Measurements from ENCODE around the gene HEATR5A. TPM values are rescaled to one million over a fixed set of nuclear protein-coding genes. Genes with fewer than 3 reads are reported as not detected.

Gene HEATR5A
- total RNA-seq, 1 experiment from 2014 or later = 23.1 TPM

- no peaks in the 10 kb centered on the region for H3K9me3 Mint-ChIP-seq (ENCODE audit: unreplicated experiment)
- H3K27me3 Mint-ChIP-seq (ENCODE audit: insufficient read depth, unreplicated experiment) = no peaks in the 10 kb centered on the region
- CTCF ChIA-PET = interaction anchor here (0.6 to 1.0 kb wide), 2 partner anchors 21 to 265 kb away, joined by 3 read pairs; no protein-coding TSS in a partner anchor
- POLR2A ChIA-PET = interaction anchor here (0.6 to 1.6 kb wide), 3 partner anchors 12 to 62 kb away, joined by 3 to 6 read pairs (median 4); no protein-coding TSS in a partner anchor
- H3K4me1 Mint-ChIP-seq (ENCODE audit: insufficient read depth, unreplicated experiment) = peaks cover 6% of the 10 kb centered on the region
- DNase-seq (ENCODE audit: unreplicated experiment) = no peak
- H3K4me3 Mint-ChIP-seq (ENCODE audit: unreplicated experiment) = no peak overlapping the region
- intact Hi-C loops (cut with micrococcal nuclease) = no loop called here
- TF ChIP-seq CTCF (IDR thresholded peaks at IDR 0.05; ENCODE audit: unreplicated experiment) = no peak
- peaks cover 9% of the 10 kb centered on the region for H3K36me3 Mint-ChIP-seq (ENCODE audit: insufficient read depth, unreplicated experiment)
- BruUV-seq (replicated peaks) = no TSS peak
- no peak overlapping the region for H3K27ac Mint-ChIP-seq (ENCODE audit: low read depth, unreplicated experiment)
These were observed 129.1 kb downstream of the HEATR5A start for GRCh38 chr14:31291210-31291609.

DNA sequence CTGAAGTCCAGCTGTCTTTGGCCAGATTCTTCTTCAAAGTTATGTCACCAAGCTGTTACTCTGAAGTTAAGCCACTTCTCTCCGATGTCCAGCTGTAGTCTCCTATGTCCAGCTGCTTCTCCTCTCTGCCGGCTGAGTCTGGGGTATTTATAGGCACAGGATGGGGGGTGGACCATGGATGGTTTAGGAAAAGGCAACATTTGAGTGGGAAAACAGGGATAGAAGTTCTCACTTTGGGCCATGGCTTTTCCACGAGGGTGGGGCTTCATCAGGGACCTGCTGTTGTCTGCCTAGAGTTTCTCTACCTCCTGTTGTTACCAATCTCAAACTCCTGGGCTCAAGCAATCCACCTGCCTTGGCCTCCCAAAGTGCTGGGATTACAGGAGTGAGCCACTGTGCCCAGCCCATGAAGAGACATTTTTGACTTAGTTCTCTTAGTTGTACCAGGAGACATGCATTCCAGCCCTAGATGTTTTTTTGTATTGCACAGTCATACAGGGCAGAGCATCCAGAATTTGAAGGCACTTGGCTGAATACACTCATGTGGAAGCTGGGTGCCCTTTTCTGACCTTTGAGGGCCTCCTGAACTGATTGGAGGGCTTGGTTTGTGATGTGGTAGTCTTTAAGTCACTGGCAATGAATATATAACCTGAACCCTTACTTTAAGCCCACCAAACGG lies 132.9 kb downstream of the HEATR5A start:
- no peak overlapping the region for H3K27ac Mint-ChIP-seq (ENCODE audit: low read depth, unreplicated experiment)
- no peak for DNase-seq (ENCODE audit: unreplicated experiment)
- H3K36me3 Mint-ChIP-seq (ENCODE audit: insufficient read depth, unreplicated experiment) = no peaks in the 10 kb centered on the region
- TF ChIP-seq CTCF (IDR thresholded peaks at IDR 0.05; ENCODE audit: unreplicated experiment) = no peak
- no peak overlapping the region for H3K4me3 Mint-ChIP-seq (ENCODE audit: unreplicated experiment)
- H3K9me3 Mint-ChIP-seq (ENCODE audit: unreplicated experiment) = no peaks in the 10 kb centered on the region
- BruUV-seq (replicated peaks) = no TSS peak
- ChIA-PET CTCF (interaction anchor here (0.6 to 0.9 kb wide), 5 partner anchors 9 to 593 kb away, joined by 3 to 4 read pairs (median 3); no protein-coding TSS in a partner anchor), POLR2A (no interaction called here)
- intact Hi-C loops (cut with micrococcal nuclease) = no loop called here
- no peaks in the 10 kb centered on the region for H3K27me3 Mint-ChIP-seq (ENCODE audit: insufficient read depth, unreplicated experiment)
- peaks cover 6% of the 10 kb centered on the region for H3K4me1 Mint-ChIP-seq (ENCODE audit: insufficient read depth, unreplicated experiment)

DNA sequence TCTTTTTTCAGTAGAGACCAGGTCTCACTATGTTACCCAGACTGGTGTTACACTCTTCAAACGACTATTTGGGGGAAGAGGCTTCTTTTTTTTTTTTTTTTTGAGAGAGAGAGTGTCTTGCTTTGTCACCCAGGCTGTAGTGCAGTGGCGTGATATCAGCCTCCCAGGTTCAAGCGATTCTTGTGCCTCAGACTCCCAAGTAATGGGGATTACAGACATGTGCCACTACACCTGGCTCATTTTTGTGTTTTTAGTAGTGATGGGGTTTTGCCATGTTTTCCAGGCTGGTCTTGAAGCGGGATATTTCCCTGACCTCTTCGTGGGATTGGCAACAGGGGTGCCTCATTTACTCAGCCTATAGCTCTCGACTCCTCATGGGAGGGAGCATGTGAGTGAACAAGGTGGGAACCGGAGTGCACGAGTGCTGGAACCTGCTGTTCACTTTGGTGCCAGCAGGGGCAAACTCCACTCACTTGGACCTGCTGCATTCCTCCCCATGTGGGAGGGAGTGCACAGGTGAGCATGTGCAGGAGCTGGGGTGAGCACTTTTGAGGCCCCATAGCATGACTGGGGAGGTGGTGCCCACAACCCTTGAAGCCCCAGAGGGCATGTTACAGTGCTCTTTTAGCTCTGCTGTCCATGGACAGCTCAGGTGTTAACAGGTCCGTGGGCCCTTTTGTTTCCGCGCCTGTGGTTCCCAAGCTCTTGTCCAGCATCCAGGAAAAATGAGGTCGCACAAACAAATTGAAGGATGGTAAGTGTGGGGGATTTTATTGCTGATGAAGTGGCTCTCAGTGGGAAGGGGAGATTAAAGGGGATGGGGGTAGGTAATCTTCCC lies 133.7 kb downstream of the HEATR5A start:
- Mint-ChIP-seq H3K9me3 (ENCODE audit: unreplicated experiment) (no peaks in the 10 kb centered on the region), H3K36me3 (ENCODE audit: insufficient read depth, unreplicated experiment) (no peaks in the 10 kb centered on the region), H3K4me1 (ENCODE audit: insufficient read depth, unreplicated experiment) (peaks cover 6% of the 10 kb centered on the region), H3K27ac (ENCODE audit: low read depth, unreplicated experiment) (no peak overlapping the region), H3K4me3 (ENCODE audit: unreplicated experiment) (no peak overlapping the region), H3K27me3 (ENCODE audit: insufficient read depth, unreplicated experiment) (no peaks in the 10 kb centered on the region)
- POLR2A ChIA-PET = no interaction called here
- TF ChIP-seq CTCF (IDR thresholded peaks at IDR 0.05; ENCODE audit: unreplicated experiment) = no peak
- BruUV-seq (replicated peaks) = no TSS peak
- intact Hi-C loops (cut with micrococcal nuclease) = no loop called here
- CTCF ChIA-PET = interaction anchor here (0.6 to 0.9 kb wide), 5 partner anchors 10 to 216 kb away, joined by 3 to 4 read pairs (median 3); no protein-coding TSS in a partner anchor
- peak; percentile 17 for DNase-seq (ENCODE audit: unreplicated experiment)

DNA sequence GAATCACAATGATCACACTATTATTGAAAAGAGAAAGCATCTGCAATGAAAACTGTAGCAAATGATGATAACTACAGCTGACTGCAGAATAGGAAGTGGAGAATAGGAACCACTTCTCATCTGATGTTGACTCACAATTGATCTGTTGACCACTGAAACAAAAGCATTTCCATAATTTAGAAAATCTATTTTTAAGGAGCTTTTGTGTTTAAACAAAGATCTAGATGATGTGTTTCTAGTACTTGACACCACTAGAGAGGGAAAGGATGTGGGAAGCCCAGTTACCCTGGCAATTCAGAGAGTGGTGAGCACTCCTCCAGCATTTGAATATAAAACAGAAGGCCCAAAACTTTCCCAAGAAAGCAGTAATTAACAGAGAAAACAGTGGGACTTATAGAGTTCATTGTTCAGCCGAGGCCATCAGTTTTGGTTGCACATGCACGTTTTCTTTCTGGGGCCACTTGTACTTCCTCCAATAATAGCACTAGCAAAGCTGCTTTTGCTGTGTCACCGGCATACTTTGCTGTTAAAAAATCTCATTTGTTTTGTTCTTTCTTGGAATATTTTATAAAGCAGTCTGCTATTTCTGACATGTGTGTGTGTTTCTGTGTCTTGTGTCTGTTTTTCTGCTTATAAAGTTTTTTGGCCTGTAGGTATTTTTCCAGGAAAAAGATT lies 136.6 kb downstream of the HEATR5A start:
- BruUV-seq (replicated peaks) = no TSS peak
- CTCF ChIA-PET = interaction anchor here (1.0 kb wide), 1 partner anchor 10 kb away, joined by 4 read pairs; no protein-coding TSS in a partner anchor
- intact Hi-C loops (cut with micrococcal nuclease) = no loop called here

More for the DNA sequence above, 136.6 kb downstream of the HEATR5A start:
- DNase-seq (ENCODE audit: unreplicated experiment) = no peak
- Mint-ChIP-seq H3K27ac (ENCODE audit: low read depth, unreplicated experiment) (no peak overlapping the region), H3K9me3 (ENCODE audit: unreplicated experiment) (no peaks in the 10 kb centered on the region), H3K36me3 (ENCODE audit: insufficient read depth, unreplicated experiment) (no peaks in the 10 kb centered on the region), H3K27me3 (ENCODE audit: insufficient read depth, unreplicated experiment) (no peaks in the 10 kb centered on the region), H3K4me1 (ENCODE audit: insufficient read depth, unreplicated experiment) (no peaks in the 10 kb centered on the region), H3K4me3 (ENCODE audit: unreplicated experiment) (no peak overlapping the region)
- POLR2A ChIA-PET = no interaction called here
- TF ChIP-seq CTCF (IDR thresholded peaks at IDR 0.05; ENCODE audit: unreplicated experiment) = no peak
